Ecto neural progenitor cell (in vitro differentiated cells): ENCODE results near the gene PRR30.

Source experiments
- DNase-seq: peaks from one replicate; pipeline ENCODE4 v3.0.0-alpha.2; 2018; ENCODE audit warnings: low spot score

PRR30 gene

DNA sequence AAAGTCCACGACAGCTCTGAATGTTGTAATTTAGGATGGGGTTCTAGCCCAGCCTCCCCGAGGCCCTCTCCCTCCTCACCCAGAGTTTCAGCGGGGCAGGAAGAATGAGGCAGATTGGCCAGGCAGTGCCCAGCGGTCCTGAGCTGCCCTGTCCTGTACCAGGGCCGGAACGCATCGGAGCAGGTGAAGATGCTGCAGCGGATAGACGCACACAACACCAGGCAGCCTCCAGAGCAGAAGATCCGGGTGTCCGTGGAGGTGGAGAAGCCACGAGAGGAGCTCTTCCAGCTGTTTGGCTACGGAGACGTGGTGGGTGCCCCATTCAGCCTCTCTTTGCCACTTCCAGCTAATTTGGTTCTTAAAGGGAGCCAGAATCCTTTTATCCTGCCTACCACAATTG lies 41.9 kb downstream of the PRR30 start:
- DNase-seq = no peak

DNA sequence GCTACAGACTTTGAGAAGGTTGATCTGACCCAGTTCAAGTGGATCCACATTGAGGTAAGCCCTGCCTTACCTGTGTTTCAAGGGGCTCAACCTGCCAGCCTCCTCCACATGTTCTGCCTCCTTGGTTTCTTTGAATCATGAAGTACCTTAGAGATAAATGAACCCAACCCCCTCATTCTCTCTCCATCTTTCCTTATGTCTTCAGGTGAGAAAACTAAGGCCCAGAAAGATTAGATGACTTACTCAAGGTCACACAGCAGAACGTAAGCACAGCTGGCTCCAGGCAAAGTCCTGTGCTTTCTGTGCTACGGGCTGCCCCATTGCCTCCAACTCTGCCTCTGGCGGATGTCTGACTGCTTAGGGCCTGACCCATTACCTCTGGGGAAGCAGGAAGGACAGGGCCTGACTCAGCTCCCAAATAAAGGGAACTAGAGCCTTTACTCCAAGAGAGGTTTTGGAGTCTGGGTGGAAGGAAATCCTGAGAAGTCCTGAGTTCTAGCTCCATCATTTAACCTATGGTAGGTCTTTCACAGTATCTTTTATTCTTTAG lies 42.4 kb downstream of the PRR30 start:
- DNase-seq = no peak

DNA sequence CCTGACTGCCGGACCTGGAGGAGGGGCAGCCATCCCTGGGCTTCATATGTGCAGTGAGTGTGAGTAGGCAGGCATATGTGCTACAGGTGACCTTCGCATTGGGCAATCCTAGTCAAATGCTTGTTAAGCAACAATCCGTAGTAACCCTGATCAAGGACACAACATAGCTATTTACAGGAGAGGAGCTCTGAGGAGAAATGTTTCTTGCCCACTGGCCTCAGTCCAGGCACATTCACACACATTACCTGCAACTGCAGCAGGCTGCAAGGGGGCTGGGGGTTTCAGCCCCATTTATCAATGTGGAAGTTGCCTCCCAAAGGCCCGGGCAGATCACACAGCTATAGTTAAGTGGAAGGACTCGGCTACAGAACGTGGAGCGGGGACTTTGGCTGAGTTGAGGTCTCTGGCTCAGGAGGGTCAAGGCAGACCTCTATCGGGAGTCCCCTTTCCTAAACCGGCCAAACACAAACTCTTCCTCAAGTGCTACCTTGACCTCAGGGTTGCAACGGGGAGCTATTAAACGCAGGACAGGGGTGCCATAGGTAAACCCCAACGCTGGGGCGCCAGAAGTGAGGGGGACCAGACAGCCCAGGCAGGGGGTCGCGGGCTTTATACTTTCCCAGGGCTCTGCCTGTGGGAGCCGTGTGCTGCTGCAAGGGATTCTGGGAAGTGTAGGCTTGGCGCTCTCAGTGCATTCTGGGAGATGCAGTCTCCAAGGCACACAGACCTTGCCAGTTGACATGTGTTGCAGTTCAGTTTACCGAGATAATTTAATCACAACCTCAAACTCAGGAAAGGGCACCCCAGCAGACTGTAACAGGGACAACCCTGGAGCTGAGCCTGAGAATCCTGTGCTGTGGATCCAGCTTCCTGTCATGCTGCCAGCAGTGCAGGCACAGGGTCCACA lies 43.2 kb downstream of the PRR30 start:
- DNase-seq = peak; percentile 76

DNA sequence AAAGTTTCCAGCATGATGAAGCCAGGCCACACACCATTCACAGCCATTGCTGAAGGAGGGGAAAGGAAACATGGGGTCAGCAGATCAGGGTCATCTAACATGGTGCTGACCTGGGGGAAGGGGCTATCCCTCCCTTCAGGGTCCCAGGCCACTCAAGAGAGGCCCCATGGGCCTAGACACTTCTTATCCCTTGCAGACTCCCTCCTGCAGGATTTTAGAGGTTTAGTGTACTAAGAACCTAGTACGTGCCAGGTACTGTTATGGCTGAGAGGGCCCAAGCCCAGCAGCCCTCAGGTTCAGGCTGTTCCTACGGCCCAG lies 43.8 kb downstream of the PRR30 start:
- DNase-seq = no peak

DNA sequence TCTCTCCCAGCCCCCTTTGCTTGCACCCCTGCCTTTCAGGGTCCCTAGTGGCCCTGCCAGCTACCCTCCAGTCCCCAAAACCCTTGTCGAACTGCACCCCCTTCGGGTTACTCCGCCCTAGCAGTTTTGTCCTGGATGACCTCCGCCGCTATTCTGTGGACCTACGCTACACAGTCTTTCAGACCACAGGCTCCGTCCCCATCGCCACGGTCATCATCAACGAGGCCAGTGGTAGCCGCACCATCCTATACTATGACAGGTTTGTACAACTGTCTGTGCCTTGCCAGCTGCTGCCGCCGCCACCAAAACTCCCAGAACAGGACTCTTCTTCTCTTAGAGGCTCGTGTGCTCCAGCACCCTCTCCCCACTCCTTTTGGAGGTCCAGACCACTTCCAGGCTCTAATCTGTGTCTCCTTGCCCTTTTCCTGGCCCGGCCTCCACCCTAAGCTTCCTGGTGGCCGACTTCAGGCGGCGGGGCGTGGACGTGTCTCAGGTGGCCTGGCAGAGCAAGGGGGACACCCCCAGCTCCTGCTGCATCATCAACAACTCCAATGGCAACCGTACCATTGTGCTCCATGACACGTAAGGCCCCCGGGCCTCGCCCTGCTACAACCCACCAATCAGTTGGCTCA lies 44.7 kb downstream of the PRR30 start:
- DNase-seq = no peak

DNA sequence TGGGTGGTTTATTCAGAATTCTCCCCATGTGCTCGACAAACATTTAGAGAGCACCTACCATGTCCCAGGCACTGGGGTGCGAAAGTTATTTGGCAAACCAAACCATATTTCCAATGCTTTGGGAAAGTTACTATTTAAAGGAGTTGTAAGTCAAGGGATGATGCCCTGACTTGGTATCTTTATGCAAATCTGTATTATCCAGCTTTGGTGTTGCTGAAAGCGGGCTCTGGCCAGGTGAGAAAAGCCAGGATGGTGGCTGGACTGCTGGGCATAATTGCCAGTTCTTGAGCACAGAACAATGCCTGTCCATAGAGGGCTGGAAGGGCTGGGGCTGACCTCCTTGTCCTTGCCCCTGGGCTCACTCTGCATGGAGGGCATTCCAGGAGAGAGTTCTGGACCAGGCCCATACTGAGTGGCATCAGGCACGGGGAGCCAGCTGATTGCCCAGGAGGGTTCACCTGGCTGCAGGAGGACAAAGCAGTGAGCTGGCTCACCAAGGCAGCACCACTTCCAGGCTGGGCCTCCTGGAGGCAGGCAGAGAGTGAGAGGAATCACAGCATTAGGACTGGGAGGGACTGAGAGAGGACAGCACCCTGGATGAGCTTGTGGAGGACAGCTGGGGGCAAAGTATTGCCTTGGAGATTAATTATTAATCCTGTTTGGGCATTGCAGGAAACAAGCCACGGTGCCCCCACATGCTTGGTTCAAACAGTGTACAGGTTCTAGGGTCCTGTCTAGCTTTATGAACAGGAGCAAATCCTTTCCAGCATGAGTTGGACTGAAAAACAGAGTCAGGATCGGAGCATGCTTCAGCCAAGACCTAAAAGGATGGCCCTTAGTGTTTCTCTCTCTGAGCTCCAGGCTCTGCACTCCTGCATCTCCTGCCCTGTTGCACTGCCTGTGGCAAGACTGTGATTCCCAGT lies 45.5 kb downstream of the PRR30 start:
- no peak for DNase-seq

DNA sequence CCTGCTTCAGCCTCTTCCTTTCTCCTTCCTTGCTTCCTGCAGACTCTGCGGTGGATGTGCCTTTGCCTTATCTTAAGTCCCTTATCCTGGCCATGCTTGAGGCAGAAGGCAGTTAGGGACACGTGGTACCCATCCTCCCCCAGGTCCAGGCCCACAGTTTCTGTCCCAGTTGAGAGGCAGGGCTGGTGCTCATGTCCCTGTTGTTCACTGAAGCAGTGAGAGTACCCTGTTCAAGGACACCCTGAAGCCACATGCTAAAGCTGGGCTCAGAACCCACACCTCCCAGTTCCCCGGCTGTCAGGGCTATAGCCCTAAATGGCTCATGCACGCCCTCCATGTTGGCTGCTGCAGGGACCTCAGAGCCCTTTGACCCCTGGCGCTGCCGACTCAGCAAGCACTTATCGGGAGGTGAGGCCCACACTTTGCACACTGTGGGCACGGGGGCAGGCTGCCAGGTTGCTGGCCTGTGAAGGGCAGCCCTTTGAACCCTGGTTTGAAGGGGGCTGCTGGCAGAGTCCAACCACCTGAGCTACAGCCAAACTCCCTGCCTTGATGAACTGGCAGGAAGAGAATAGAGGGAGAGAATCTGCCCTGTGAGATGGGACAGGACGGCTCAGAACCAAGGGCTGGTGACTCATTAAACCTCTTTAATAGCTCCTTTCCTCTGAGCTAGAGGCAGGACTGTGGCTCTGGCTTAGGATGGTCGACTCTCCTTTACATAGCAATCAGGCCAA lies 46.3 kb downstream of the PRR30 start:
- DNase-seq = no peak

DNA sequence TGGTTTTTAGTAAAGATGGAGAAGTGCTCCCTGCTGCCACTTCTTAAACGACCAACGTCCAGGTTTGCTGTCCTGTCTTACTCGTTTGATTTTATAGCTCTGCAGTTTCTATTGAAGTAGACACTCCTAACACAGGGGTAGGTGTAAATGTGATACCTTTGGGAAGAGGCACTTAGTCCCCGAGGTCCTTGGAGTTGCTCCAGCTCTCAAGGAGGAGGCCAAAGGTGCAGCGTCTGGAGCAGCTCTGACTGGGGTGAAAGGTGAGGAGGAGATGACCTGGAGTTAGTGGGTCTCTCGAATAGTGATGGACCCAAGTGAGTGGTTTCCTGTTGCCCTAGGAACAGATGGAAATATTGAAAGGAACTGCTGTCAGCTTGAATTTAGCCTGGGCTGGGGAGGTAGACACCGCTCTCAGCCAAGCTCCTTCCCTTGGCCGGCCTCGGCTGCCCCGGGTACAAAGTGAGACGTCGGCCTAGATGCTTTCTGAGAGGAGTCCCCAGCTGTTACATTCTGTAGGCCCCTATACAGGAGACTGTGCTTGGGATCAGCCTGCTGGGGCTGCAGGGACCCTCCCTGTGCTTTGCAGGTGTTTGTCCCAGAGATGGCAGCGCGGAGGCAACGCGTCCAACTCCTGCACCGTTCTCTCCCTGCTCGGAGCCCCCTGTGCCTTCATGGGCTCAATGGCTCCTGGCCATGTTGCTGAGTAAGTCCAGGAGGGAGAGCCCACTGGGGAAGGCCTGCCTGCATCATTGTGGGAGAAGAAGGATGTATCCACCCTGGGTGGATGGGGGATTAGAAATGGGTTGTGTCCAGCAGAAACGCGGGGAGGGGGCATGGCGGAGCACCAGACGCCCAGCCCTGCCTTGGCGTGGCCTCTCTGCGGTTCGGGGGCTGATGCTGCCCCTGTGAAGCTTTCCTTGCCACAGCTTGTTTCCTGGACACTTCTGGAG lies 47.2 kb downstream of the PRR30 start:
- no peak for DNase-seq

DNA sequence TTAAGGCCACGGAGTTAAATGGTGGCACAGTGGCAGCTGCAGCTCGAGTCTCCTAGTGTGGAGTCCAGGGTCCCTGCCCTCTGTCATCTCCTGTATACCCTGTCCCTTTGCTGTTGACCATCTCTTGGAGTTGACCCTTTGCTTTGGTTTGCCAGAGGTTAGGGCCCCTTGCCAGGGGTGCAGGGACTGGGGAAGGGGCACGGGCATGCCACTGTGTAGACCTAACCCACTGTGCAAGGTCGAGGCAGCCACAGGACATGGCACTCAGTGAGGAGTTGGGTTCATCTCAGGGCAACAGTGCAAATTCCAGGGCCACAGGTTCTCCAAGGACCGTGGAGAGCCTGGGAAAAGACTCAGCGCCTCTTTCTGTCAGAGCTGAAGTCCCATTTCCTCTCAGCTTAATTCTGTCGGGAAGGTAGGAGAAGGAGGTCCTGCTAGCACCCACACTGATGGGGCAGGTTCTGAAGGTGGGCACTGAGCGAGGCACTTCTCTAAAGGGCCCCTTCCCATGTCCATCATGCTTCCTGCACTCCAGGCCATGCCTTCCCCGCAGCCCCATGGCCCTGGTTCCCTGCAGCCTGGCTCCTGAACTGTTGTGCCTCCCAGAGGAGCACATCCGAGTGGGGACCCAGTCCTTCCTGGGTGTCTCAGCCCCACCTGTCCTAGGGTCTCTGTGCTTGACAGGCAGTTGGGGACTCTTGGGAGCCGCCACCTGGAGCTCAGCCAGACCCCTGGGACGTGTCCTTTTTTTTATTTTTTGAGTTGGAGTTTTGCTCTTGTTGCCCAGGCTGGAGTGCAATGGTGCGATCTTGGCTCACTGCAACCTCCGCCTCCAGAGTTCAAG lies 49.9 kb downstream of the PRR30 start:
- DNase-seq = no peak

DNA sequence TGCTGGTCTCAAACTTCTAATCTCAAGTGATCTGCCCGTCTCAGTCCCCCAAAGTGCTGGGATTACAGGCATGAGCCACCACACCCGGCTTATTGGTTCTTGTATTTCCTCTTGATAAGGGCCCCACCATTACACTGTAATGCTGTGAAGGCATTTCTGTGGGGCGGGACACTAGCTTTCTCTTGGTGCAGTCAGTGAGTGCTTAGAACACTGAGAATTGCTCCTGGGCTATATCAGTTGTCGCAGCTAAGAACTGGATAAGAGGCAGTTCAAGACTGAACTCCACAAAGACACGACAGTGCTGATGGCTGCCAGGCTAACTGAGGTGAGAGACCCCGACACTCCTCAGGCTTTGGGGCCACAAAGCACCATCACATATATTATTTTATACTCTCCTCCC lies 50.6 kb downstream of the PRR30 start:
- no peak for DNase-seq

DNA sequence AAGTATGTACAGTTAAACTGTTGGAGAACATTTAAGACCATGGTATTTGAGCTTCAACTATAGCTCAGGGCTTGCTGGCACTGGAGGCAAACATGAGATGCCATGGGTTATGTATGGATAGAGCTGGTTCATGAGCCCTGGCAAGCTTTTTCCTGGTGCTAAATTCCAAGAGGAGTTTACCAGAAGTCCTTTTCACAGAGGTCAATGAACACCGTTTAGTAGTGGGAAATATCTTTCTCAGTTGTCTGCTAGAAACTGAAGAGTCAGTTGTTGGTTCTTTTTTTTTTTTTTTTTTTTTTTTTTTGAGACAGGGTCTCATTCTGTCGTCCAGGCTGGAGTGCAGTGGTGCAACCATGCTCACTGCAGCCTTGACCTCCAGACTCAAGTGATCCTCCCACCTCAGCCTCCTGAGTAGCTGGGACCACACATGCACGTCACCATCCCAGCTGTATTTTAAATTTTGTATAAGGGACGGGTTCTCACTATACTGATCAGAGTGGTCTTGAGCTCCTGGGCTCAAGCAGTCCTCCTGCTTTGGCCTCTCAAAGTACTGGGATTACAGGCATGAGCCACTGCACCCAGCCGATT lies 51.3 kb downstream of the PRR30 start:
- DNase-seq = no peak
